Esophagus muscularis mucosa (tissue), 3 donors: ENCODE data around the gene CRACDL.

Source experiments
- CTCF ChIP-seq, 3 experiments: fragments of 200-600 bp in 2 of 3; fragments of 450-650 bp in 1 of 3; sonication (generic) in 2 of 3; IDR thresholded peaks; one replicate each; pipeline ENCODE4 v1.5.1; 2017 to 2019; ENCODE audit warnings: antibody characterized with exemption in 3 of 3, mild to moderate bottlenecking in 2 of 3, moderate library complexity in 1 of 3
- POLR2AphosphoS5 ChIP-seq, 2 donors: sonication (generic); formaldehyde crosslinking; IDR thresholded peaks; one replicate each; pipeline ENCODE4 v1.6.1; 2017; ENCODE audit warnings: antibody characterized with exemption in 2 of 2

GRCh38 chr2:98867539-98868309, 68.3 kb downstream of the CRACDL start:
- no peak for TF ChIP-seq CTCF (IDR thresholded peaks at IDR 0.05)
- no peak for TF ChIP-seq POLR2AphosphoS5 (IDR thresholded peaks at IDR 0.05)
